Fibroblast of mammary gland (primary cell): ENCODE data around the gene LAMB4.

Experiments
- DNase-seq: peaks from one replicate; pipeline ENCODE4 v3.0.0-alpha.2; 2010; ENCODE audit warnings: low read depth
- H3K4me3 ChIP-seq: 2 replicates; pipeline ENCODE4 v1.5.1; 2011; ENCODE audit warnings: low read depth, mild to moderate bottlenecking, low read length, moderate library complexity; ENCODE audit not compliant: control insufficient read depth
- TF ChIP-seq, protein P1 (sequence below): conservative IDR thresholded peaks from 2 replicates; pipeline ENCODE4 v1.5.1; 2011; ENCODE audit warnings: low read depth, low read length, inconsistent platforms; ENCODE audit not compliant: control insufficient read depth, insufficient read depth

The LAMB4 gene

DNA sequence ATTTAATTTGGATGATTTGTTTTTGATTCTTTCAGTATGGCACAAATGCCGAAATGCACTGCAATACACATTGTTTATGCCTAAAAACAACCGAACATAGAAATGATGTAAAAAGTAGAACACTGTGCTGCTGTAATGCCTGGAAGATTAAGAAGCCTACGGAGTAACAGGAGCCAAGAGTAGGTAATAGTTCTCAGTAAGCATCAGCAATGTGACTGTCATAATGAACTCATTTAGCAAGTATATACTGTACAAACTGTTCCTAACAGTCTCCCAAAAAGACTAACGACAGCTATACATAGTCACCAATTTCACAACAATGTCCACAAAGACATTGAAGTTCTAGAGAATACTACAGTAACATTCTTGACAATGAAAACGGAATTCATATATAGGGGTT, 19.0 kb upstream of the LAMB4 start:
- H3K4me3 ChIP-seq: no peak overlapping the region
- TF ChIP-seq, protein P1, sequence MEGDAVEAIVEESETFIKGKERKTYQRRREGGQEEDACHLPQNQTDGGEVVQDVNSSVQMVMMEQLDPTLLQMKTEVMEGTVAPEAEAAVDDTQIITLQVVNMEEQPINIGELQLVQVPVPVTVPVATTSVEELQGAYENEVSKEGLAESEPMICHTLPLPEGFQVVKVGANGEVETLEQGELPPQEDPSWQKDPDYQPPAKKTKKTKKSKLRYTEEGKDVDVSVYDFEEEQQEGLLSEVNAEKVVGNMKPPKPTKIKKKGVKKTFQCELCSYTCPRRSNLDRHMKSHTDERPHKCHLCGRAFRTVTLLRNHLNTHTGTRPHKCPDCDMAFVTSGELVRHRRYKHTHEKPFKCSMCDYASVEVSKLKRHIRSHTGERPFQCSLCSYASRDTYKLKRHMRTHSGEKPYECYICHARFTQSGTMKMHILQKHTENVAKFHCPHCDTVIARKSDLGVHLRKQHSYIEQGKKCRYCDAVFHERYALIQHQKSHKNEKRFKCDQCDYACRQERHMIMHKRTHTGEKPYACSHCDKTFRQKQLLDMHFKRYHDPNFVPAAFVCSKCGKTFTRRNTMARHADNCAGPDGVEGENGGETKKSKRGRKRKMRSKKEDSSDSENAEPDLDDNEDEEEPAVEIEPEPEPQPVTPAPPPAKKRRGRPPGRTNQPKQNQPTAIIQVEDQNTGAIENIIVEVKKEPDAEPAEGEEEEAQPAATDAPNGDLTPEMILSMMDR: no peak
- no peak for DNase-seq

DNA sequence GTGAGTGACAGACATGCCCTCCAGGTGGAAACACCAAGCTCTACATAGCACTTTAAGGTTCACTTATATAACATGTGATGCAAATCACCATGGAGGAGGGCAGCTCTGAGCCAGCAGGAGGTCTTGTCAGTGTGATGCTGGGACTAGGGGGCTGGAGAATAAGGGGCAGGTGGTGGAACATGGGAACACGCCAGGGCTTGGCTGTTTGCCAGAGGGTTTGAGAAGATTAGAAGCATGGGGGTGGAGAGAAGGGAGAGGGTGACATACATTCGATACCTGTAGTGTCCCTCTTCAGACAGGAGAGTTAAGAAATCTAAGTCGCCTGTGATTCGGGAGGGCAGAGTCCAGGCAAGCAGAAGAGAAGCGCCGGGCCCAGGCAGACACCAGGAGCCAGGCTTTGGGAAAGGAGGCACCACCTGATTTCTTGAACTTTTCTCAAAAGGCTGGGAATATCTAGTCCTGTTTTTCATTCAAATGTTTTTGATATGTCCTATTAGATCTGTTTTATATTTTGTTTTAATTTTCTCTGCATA, 16.9 kb upstream of the LAMB4 start:
- TF ChIP-seq, protein P1: no peak
- H3K4me3 ChIP-seq: no peak overlapping the region
- DNase-seq: no peak

DNA sequence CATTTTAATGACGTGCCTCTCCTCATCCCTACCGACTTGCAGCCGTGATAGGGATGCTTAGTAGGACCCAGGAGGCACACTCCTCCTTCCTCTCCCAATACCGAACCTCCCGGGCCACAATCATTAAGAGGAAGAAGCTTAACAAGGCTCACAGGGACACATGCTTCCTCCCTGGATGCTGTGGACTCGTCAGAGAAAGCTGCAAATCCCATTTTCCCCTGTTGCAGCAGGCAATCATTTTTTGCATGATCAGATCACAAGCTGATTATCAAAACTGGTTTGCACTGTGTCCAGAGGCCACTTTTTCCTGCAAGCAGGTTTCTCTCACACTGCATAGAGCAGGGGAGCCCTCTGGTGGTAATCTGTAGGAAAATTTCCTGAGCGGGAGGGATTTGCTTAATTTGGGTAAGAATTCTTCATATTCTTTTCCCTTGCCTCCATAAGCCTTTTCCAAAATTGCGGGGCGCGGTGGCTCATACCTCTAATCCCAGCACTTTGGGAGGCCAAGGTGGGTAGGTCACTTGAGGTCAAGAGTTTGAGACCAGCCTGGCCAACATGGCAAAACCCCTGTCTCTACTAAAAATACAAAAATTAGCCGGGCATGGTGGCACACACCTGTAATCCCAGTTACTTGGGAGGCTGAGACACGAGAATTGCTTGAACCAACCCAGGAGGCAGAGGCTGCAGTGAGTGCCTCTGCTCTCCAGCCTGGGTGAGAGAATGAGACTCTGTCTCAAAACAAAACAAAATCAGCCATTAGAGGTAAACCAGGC, 16.1 kb upstream of the LAMB4 start:
- peak; percentile 89 for DNase-seq
- TF ChIP-seq, protein P1: peak; percentile 98
- no peak overlapping the region for H3K4me3 ChIP-seq

DNA sequence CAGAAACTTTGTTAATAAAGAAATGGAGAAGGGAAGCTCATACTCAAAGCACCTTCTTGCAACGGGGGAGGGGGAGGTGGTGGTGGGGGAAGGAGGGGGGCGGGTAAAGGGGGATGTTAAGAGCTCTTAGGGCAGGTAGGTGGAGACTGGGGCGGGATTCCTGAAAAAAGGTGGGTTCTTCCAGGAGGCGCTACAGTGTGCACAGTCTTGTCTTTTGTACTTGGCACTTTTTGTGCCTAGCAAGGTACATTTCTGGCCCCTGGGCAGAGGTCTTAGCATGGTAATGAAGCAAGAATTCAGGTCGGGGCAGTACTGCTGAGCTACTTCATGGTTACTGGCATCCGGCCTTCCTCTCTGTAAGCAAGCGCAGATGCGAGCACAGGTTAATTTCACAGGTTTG, 15.2 kb upstream of the LAMB4 start:
- H3K4me3 ChIP-seq: no peak overlapping the region
- TF ChIP-seq, protein P1: no peak
- no peak for DNase-seq

DNA sequence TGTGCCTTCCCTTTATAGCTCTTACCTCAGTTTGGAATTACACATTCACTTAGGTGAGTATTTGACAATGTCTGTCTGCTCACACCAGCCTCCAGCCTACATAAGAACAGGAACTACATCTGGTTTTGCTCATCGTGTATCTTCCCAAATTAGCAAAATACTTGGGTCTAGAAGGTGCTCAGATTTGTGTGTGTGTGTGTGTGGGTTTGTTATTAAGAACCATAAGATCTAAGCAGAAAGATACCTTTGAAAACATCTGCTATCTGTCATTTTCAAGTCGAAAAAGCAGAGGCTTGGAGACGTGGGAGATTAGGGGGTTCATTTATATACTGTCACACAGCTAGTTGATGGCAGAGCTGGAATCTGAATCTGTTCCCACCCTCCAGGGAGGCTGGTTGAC, 14.8 kb upstream of the LAMB4 start:
- no peak for DNase-seq
- TF ChIP-seq, protein P1: no peak
- H3K4me3 ChIP-seq: no peak overlapping the region

DNA sequence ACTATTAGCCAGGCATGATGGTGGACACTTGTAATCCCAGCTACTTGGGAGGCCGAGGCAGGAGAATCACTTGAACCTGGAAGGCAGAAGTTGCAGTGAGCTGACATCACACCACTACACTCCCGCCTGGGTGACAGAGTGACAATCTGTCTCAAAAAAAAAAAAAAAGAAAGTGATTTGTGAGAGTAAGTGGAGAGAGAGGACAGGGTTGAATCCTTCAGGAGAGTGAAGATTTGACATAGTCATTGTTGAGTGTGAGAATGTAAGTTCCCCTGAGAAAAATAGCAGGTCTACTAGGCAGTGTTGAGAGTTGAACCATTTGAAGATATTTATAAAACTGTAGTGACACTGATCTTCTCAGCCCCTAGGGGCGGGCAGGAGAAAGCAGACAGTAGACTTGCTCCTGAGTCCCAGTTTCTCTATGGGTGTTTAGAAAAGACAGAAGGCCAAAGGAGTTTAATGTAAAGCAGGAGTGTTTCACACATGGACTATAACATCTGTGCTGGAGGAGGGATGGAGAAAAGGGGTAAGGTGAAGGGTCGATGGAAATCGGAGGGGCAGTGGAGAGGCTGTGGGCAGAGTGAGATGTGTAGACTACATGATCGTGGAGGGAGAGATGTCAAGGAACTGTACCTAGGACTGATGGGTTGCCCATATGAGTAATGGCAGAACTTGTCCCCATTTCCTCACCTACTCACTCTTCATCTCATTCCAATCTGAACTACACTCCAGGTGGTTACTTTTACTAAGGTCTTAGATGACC, 13.7 kb upstream of the LAMB4 start:
- TF ChIP-seq, protein P1: peak; percentile 8
- no peak for DNase-seq
- no peak overlapping the region for H3K4me3 ChIP-seq
